ENCODE data around the gene FYN.
A peak's percentile ranks its signal among the peaks of the same experiment; 100 is the strongest.

The FYN gene

GRCh38 chr6:111725446-111726112 is 147.7 kb downstream of the FYN start:
- no peak for DNase-seq (ENCODE audit: low read depth in 2 of 2)

- DNase-seq (ENCODE audit: low read depth in 2 of 2) = no peak
Measured at GRCh38 chr6:111724505-111724904, 148.7 kb downstream of the FYN start.

GRCh38 chr6:111724039-111724438 is 149.2 kb downstream of the FYN start:
- DNase-seq (ENCODE audit: low read depth in 2 of 2) = no peak

- DNase-seq (ENCODE audit: low read depth in 2 of 2) = no peak
Measured at GRCh38 chr6:111723412-111723970, 149.8 kb downstream of the FYN start.

GRCh38 chr6:111722179-111722731 is 151.0 kb downstream of the FYN start:
- DNase-seq (ENCODE audit: low read depth in 2 of 2) = no peak

GRCh38 chr6:111721753-111722154 is 151.5 kb downstream of the FYN start:
- peak in 1 of 2 donors; percentile 17 for DNase-seq (ENCODE audit: low read depth in 2 of 2)

GRCh38 chr6:111720931-111721496 is 152.2 kb downstream of the FYN start:
- DNase-seq (ENCODE audit: low read depth in 2 of 2) = no peak

GRCh38 chr6:111718990-111719389 is 154.3 kb downstream of the FYN start:
- no peak for DNase-seq (ENCODE audit: low read depth in 2 of 2)

GRCh38 chr6:111718326-111718725 is 154.9 kb downstream of the FYN start:
- no peak for DNase-seq (ENCODE audit: low read depth in 2 of 2)

- no peak for DNase-seq (ENCODE audit: low read depth in 2 of 2)
Measured at GRCh38 chr6:111717621-111718020, 155.6 kb downstream of the FYN start.

- no peak for DNase-seq (ENCODE audit: low read depth in 2 of 2)
Measured at GRCh38 chr6:111716325-111716724, 156.9 kb downstream of the FYN start.

GRCh38 chr6:111715321-111715720 is 157.9 kb downstream of the FYN start:
- no peak for DNase-seq (ENCODE audit: low read depth in 2 of 2)

- no peak for DNase-seq (ENCODE audit: low read depth in 2 of 2)
Measured at GRCh38 chr6:111714416-111715270, 158.6 kb downstream of the FYN start.

- DNase-seq (ENCODE audit: low read depth in 2 of 2) = no peak
Measured at GRCh38 chr6:111713811-111714210, 159.4 kb downstream of the FYN start.

- DNase-seq (ENCODE audit: low read depth in 2 of 2) = no peak
Measured at GRCh38 chr6:111713236-111713635, 160.0 kb downstream of the FYN start.

GRCh38 chr6:111711984-111712752 is 161.1 kb downstream of the FYN start:
- DNase-seq (ENCODE audit: low read depth in 2 of 2) = no peak

- DNase-seq (ENCODE audit: low read depth in 2 of 2) = no peak
Measured at GRCh38 chr6:111711476-111711875, 161.8 kb downstream of the FYN start.

GRCh38 chr6:111710911-111711310 is 162.3 kb downstream of the FYN start:
- no peak for DNase-seq (ENCODE audit: low read depth in 2 of 2)

- DNase-seq (ENCODE audit: low read depth in 2 of 2) = no peak
Measured at GRCh38 chr6:111710439-111710838, 162.8 kb downstream of the FYN start.

- DNase-seq (ENCODE audit: low read depth in 2 of 2) = peak; percentile 26
Measured at GRCh38 chr6:111709615-111710398, 163.4 kb downstream of the FYN start.

GRCh38 chr6:111709201-111709600 is 164.1 kb downstream of the FYN start:
- no peak for DNase-seq (ENCODE audit: low read depth in 2 of 2)

Measured in stimulated activated CD4-positive, alpha-beta T cell treated with anti-CD3 and anti-CD28 coated beads, Interleukin-1b, Interleukin-23, amount 100 ng/mL, for 1 hour (primary cell).